Neural cell (in vitro differentiated cells): ENCODE data around the gene GPC2. TPM values are rescaled to one million over a fixed set of nuclear protein-coding genes. Genes with fewer than 3 reads are reported as not detected.
A peak's percentile ranks its signal among the peaks of the same experiment; 100 is the strongest.

Experiments used
- H2AFZ ChIP-seq: fragments of 200-600, 300-800 bp; sonication (generic), shearing (Covaris generic); 2 replicates; pipeline ENCODE4 v1.6.0; 2014; ENCODE audit warnings: low read depth, mild to moderate bottlenecking, antibody characterized with exemption, low read length, moderate library complexity
- H3F3A ChIP-seq: fragments of 200-600 bp; shearing (Covaris generic); 2 replicates; pipeline ENCODE4 v1.6.1; 2016; ENCODE audit warnings: mild to moderate bottlenecking, moderate library complexity, mixed read lengths, antibody characterized with exemption, low read length; ENCODE audit not compliant: insufficient read depth, poor library complexity, severe bottlenecking
- H3K27ac ChIP-seq: fragments of 200-600, 300-800 bp; sonication (generic), shearing (Covaris generic); 2 replicates; pipeline ENCODE4 v1.5.1; 2014; ENCODE audit warnings: mild to moderate bottlenecking, low read length, moderate library complexity
- H3K27me3 ChIP-seq: fragments of 300-800, 200-600 bp; sonication (generic), shearing (Covaris generic); 2 replicates; pipeline ENCODE4 v1.6.0; 2014; ENCODE audit warnings: mild to moderate bottlenecking, low read depth, low read length, moderate library complexity; ENCODE audit not compliant: insufficient read depth
- H3K36me3 ChIP-seq: fragments of 300-800, 200-600 bp; sonication (generic), shearing (Covaris generic); 2 replicates; pipeline ENCODE4 v1.5.1; 2014; ENCODE audit warnings: mild to moderate bottlenecking, antibody characterized with exemption, low read length, moderate library complexity; ENCODE audit not compliant: insufficient read depth
- H3K4me2 ChIP-seq: fragments of 300-800, 200-600 bp; sonication (generic), shearing (Covaris generic); 2 replicates; pipeline ENCODE4 v1.6.0; 2014; ENCODE audit warnings: mild to moderate bottlenecking, low read length
- H3K4me3 ChIP-seq: fragments of 300-800, 200-600 bp; sonication (generic), shearing (Covaris generic); 2 replicates; pipeline ENCODE4 v1.5.1; 2014; ENCODE audit warnings: mild to moderate bottlenecking, low read length, moderate library complexity
- H3K79me2 ChIP-seq: fragments of 200-600 bp; shearing (Covaris generic); replicated peaks from 2 replicates; pipeline ENCODE4 v1.6.0; 2014; ENCODE audit warnings: mild to moderate bottlenecking, low read length, moderate library complexity; ENCODE audit not compliant: insufficient read depth
- H3K9ac ChIP-seq: fragments of 300-800, 200-600 bp; sonication (generic), shearing (Covaris generic); 2 replicates; pipeline ENCODE4 v1.6.1; 2016; ENCODE audit warnings: mild to moderate bottlenecking, low read length, mixed read lengths
- H3K9me2 ChIP-seq: fragments of 200-600 bp; shearing (Covaris generic); 2 replicates; pipeline ENCODE4 v1.6.1; 2016; ENCODE audit warnings: mild to moderate bottlenecking, low read length, mixed read lengths; ENCODE audit not compliant: insufficient read depth
- H3K9me3 ChIP-seq: fragments of 200-600, 300-800 bp; sonication (generic), shearing (Covaris generic); 2 replicates; pipeline ENCODE4 v1.6.1; 2016; ENCODE audit warnings: mild to moderate bottlenecking, mixed run types, low read length, moderate library complexity, mixed read lengths
- H4K20me1 ChIP-seq: fragments of 200-600 bp; shearing (Covaris generic); 2 replicates; pipeline ENCODE4 v1.6.1; 2016; ENCODE audit warnings: mild to moderate bottlenecking, mixed run types; ENCODE audit not compliant: insufficient read depth
- EP300 ChIP-seq: fragments of 450-650 bp; conservative IDR thresholded peaks from 2 replicates; pipeline ENCODE4 v1.6.1; 2014; ENCODE audit warnings: antibody characterized with exemption, mild to moderate bottlenecking, moderate library complexity; ENCODE audit not compliant: poor library complexity, severe bottlenecking
- EZH2 ChIP-seq: fragments of 200-600, 300-800 bp; shearing (Covaris generic), sonication (generic); IDR thresholded peaks from 2 replicates; pipeline ENCODE4 v1.6.1; 2014; ENCODE audit warnings: antibody characterized with exemption, low read length, borderline replicate concordance, mild to moderate bottlenecking; ENCODE audit not compliant: insufficient read depth, poor library complexity, severe bottlenecking
- MXI1 ChIP-seq: fragments of 450-650 bp; conservative IDR thresholded peaks from 2 replicates; pipeline ENCODE4 v1.6.1; 2014; ENCODE audit warnings: antibody characterized with exemption, mild to moderate bottlenecking; ENCODE audit not compliant: poor library complexity, severe bottlenecking
- POLR2AphosphoS5 ChIP-seq: IDR thresholded peaks from 2 replicates; pipeline ENCODE4 v1.6.1; 2012
- RAD21 ChIP-seq: fragments of 450-650 bp; conservative IDR thresholded peaks from 2 replicates; pipeline ENCODE4 v1.6.1; 2014; ENCODE audit warnings: antibody characterized with exemption, mild to moderate bottlenecking, moderate library complexity
- SMC3 ChIP-seq: fragments of 450-650 bp; conservative IDR thresholded peaks from 2 replicates; pipeline ENCODE4 v1.6.1; 2014; ENCODE audit warnings: antibody characterized with exemption, mild to moderate bottlenecking, moderate library complexity; ENCODE audit not compliant: poor library complexity
- TAF1 ChIP-seq: IDR thresholded peaks from 2 replicates; pipeline ENCODE4 v1.6.1; 2012; ENCODE audit warnings: low read depth
- polyA plus RNA-seq: library from polyadenylated mRNA; depleted of rRNA; stranded (reverse); fragments of >200 nt; gene quantifications from 2 replicates; pipeline ENCODE4 v1.2.3, GENCODE V29; 2014
- TF ChIP-seq, protein P1 (sequence below): fragments of 450-650 bp; IDR thresholded peaks from 2 replicates; pipeline ENCODE4 v1.5.1; 2014; ENCODE audit warnings: antibody characterized with exemption, mild to moderate bottlenecking, moderate library complexity; ENCODE audit not compliant: poor library complexity, severe bottlenecking
- TF ChIP-seq, protein P2 (sequence below): IDR thresholded peaks from 2 replicates; pipeline ENCODE4 v1.6.1; 2012; ENCODE audit warnings: borderline replicate concordance

Gene GPC2
- polyA plus RNA-seq, 1 donor from 2014 or later: 506 TPM

DNA sequence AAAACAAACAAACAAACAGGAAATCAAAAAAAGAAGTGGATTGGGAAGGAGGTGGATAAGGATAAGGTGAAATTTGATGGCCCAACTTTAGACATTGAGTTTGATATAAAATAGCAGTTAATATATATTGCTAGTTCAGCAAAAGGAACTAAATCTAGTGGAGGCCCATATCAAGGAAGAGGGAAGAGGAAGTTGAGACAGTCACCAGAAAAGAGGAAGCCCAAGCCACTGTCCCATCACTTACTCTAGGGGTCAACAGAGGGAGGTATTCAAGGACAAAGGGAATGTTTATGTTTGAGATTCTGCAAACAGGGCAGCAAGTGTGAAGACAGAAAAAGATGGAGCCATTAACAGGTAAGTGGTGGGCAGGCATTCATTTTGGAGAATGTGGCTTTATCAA is 24.8 kb downstream of the GPC2 start:
- TF ChIP-seq, protein P1, sequence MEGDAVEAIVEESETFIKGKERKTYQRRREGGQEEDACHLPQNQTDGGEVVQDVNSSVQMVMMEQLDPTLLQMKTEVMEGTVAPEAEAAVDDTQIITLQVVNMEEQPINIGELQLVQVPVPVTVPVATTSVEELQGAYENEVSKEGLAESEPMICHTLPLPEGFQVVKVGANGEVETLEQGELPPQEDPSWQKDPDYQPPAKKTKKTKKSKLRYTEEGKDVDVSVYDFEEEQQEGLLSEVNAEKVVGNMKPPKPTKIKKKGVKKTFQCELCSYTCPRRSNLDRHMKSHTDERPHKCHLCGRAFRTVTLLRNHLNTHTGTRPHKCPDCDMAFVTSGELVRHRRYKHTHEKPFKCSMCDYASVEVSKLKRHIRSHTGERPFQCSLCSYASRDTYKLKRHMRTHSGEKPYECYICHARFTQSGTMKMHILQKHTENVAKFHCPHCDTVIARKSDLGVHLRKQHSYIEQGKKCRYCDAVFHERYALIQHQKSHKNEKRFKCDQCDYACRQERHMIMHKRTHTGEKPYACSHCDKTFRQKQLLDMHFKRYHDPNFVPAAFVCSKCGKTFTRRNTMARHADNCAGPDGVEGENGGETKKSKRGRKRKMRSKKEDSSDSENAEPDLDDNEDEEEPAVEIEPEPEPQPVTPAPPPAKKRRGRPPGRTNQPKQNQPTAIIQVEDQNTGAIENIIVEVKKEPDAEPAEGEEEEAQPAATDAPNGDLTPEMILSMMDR: no peak
- TF ChIP-seq, protein P2, sequence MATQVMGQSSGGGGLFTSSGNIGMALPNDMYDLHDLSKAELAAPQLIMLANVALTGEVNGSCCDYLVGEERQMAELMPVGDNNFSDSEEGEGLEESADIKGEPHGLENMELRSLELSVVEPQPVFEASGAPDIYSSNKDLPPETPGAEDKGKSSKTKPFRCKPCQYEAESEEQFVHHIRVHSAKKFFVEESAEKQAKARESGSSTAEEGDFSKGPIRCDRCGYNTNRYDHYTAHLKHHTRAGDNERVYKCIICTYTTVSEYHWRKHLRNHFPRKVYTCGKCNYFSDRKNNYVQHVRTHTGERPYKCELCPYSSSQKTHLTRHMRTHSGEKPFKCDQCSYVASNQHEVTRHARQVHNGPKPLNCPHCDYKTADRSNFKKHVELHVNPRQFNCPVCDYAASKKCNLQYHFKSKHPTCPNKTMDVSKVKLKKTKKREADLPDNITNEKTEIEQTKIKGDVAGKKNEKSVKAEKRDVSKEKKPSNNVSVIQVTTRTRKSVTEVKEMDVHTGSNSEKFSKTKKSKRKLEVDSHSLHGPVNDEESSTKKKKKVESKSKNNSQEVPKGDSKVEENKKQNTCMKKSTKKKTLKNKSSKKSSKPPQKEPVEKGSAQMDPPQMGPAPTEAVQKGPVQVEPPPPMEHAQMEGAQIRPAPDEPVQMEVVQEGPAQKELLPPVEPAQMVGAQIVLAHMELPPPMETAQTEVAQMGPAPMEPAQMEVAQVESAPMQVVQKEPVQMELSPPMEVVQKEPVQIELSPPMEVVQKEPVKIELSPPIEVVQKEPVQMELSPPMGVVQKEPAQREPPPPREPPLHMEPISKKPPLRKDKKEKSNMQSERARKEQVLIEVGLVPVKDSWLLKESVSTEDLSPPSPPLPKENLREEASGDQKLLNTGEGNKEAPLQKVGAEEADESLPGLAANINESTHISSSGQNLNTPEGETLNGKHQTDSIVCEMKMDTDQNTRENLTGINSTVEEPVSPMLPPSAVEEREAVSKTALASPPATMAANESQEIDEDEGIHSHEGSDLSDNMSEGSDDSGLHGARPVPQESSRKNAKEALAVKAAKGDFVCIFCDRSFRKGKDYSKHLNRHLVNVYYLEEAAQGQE: no peak
- TF ChIP-seq RAD21 (no peak), SMC3 (no peak), EP300 (no peak), MXI1 (no peak), TAF1 (no peak), EZH2 (no peak), POLR2AphosphoS5 (no peak)
- H3K79me2 ChIP-seq: peaks cover 14% of the 10 kb centered on the region
- H3K36me3 ChIP-seq: no peaks in the 10 kb centered on the region
- no peaks in the 10 kb centered on the region for H3F3A ChIP-seq
- H3K27ac ChIP-seq: no peak overlapping the region
- no peaks in the 10 kb centered on the region for H3K27me3 ChIP-seq
- no peaks in the 10 kb centered on the region for H4K20me1 ChIP-seq
- no peaks in the 10 kb centered on the region for H3K9me3 ChIP-seq
- H3K4me2 ChIP-seq: no peak overlapping the region
- H3K4me3 ChIP-seq: no peak overlapping the region
- H3K9ac ChIP-seq: no peak overlapping the region
- H3K9me2 ChIP-seq: no peaks in the 10 kb centered on the region
- no peak overlapping the region for H2AFZ ChIP-seq

DNA sequence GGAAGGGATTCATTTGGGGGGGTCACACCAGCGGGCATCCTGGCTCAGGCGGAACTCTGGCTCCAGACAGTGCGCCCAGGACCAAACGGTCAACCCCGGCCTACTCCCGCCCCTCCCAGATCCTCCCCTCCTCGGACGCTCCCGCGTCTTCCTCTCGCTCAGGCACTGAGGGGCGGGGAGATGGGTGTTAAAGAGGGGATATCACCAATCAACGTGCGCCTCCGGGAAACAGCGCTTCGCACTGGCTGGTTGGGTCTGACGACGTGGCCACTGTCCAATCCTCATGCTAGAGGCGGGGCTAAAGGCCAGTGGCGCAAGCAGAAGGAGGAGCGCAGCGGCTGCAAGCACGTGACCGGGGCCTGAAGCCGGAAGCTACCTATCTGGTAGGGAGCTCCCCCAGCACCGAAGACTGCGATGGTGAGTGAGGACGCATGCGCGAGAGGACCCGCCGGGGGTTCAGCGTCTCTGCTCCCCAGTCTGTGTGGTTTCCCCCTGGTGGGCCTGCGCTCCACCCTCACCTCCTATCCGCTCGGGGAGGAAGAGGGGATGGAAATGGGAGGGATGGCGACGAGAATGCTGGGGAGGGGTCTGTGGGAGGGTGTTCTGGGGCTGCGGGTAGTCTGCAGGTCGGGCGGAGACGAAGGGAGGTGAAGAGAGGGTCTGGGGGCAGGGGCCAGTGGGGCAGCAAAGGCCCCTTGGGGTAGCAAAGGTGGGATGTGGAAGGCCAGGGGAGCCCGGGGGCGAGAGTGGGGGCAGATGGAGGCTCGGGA is 28.4 kb downstream of the GPC2 start, which contains the start of gene LAMTOR4:
LAMTOR4 (plus strand) TSS at position 360 of the 770 bp plus-strand sequence; CDS start at position 415, 55 bp downstream.
- Histone ChIP-seq H3K9me3 (no peaks in the 10 kb centered on the region), H3K36me3 (no peaks in the 10 kb centered on the region), H3K4me2 (peak within 1 kb of the TSS; percentile 95), H3K9me2 (no peaks in the 10 kb centered on the region), H2AFZ (peak within 1 kb of the TSS; percentile 97), H3K79me2 (peaks cover 14% of the 10 kb centered on the region), H3F3A (no peaks in the 10 kb centered on the region), H3K4me3 (peak within 1 kb of the TSS; percentile 90), H3K27ac (peak within 1 kb of the TSS; percentile 92), H3K9ac (peak within 1 kb of the TSS; percentile 99), H3K27me3 (no peaks in the 10 kb centered on the region), H4K20me1 (no peaks in the 10 kb centered on the region)
- TF ChIP-seq MXI1: peak; percentile 63
- TF ChIP-seq, protein P1: peak; percentile 57
- peak; percentile 81 for TF ChIP-seq POLR2AphosphoS5
- TF ChIP-seq EP300: peak; percentile 13
- TF ChIP-seq EZH2: no peak
- TF ChIP-seq SMC3: peak; percentile 41
- peak; percentile 64 for TF ChIP-seq TAF1
- TF ChIP-seq, protein P2: no peak
- TF ChIP-seq RAD21: no peak
